Peyer's patch (tissue), 4 donors: ENCODE measurements around the gene CSGALNACT2.

ENCODE experiments used
- CTCF ChIP-seq, 6 experiments: fragments of 450-650 bp in 4 of 6; fragments of 200-600 bp in 2 of 6; sonication (generic) in 1 of 6; IDR thresholded peaks; one replicate each; pipeline ENCODE4 v1.5.1; 2017 to 2019; ENCODE audit warnings: antibody characterized with exemption in 6 of 6, mild to moderate bottlenecking in 3 of 6, moderate library complexity in 1 of 6
- POLR2A ChIP-seq, 2 donors: fragments of 450-650 bp; IDR thresholded peaks; one replicate each; pipeline ENCODE4 v1.5.1; 2017; ENCODE audit warnings: antibody characterized with exemption in 2 of 2, mild to moderate bottlenecking in 2 of 2, moderate library complexity in 2 of 2

- TF ChIP-seq POLR2A (IDR thresholded peaks at IDR 0.05) (no peak), CTCF (IDR thresholded peaks at IDR 0.05) (no peak)
Observed at GRCh38 chr10:43176271-43176670, 38.0 kb downstream of the CSGALNACT2 start.
